Measurements from ENCODE around the gene DMD. TPM values are rescaled to one million over a fixed set of nuclear protein-coding genes. Genes with fewer than 3 reads are reported as not detected.
A peak's percentile ranks its signal among the peaks of the same experiment; 100 is the strongest.

Gene DMD
- total RNA-seq, 1 donor from 2014 or later = 23.9 TPM

GRCh38 chrX:31819455-31819854 lies 1391.9 kb downstream of the DMD start:
- H3K4me3 Mint-ChIP-seq (ENCODE audit: low read depth) = no peak overlapping the region
- DNase-seq (ENCODE audit: low spot score, unreplicated experiment) = no peak
- peaks cover 2% of the 10 kb centered on the region for H3K36me3 Mint-ChIP-seq (ENCODE audit: insufficient read depth)
- no peaks in the 10 kb centered on the region for H3K27me3 Mint-ChIP-seq
- peaks cover 6% of the 10 kb centered on the region for H3K4me1 Mint-ChIP-seq (ENCODE audit: low read depth)
- peaks cover 21% of the 10 kb centered on the region for H3K9me3 Mint-ChIP-seq (ENCODE audit: low read depth)
- TF ChIP-seq CTCF (IDR thresholded peaks at IDR 0.05; ENCODE audit: unreplicated experiment) = no peak
- H3K27ac Mint-ChIP-seq = no peak overlapping the region

- no peak overlapping the region for H3K27ac Mint-ChIP-seq
- H3K9me3 Mint-ChIP-seq (ENCODE audit: low read depth) = peaks cover 33% of the 10 kb centered on the region
- DNase-seq (ENCODE audit: low spot score, unreplicated experiment) = no peak
- TF ChIP-seq CTCF (IDR thresholded peaks at IDR 0.05; ENCODE audit: unreplicated experiment) = no peak
- peaks cover 2% of the 10 kb centered on the region for H3K36me3 Mint-ChIP-seq (ENCODE audit: insufficient read depth)
- no peaks in the 10 kb centered on the region for H3K27me3 Mint-ChIP-seq
- H3K4me3 Mint-ChIP-seq (ENCODE audit: low read depth) = no peak overlapping the region
- peaks cover 21% of the 10 kb centered on the region for H3K4me1 Mint-ChIP-seq (ENCODE audit: low read depth)
Observed at GRCh38 chrX:31811106-31811505, 1400.2 kb downstream of the DMD start.

- peaks cover 38% of the 10 kb centered on the region for H3K9me3 Mint-ChIP-seq (ENCODE audit: low read depth)
- peaks cover 21% of the 10 kb centered on the region for H3K4me1 Mint-ChIP-seq (ENCODE audit: low read depth)
- no peak overlapping the region for H3K4me3 Mint-ChIP-seq (ENCODE audit: low read depth)
- no peaks in the 10 kb centered on the region for H3K27me3 Mint-ChIP-seq
- peaks cover 10% of the 10 kb centered on the region for H3K36me3 Mint-ChIP-seq (ENCODE audit: insufficient read depth)
- no peak for DNase-seq (ENCODE audit: low spot score, unreplicated experiment)
- TF ChIP-seq CTCF (IDR thresholded peaks at IDR 0.05; ENCODE audit: unreplicated experiment) = no peak
- peak overlapping the region; percentile 67 for H3K27ac Mint-ChIP-seq
Observed at GRCh38 chrX:31808357-31808756, 1403.0 kb downstream of the DMD start.

GRCh38 chrX:31807165-31807564 lies 1404.2 kb downstream of the DMD start:
- peak overlapping the region; percentile 75 for H3K27ac Mint-ChIP-seq

GRCh38 chrX:31805781-31806180 lies 1405.6 kb downstream of the DMD start:
- Mint-ChIP-seq H3K27ac (no peak overlapping the region), H3K4me3 (ENCODE audit: low read depth) (no peak overlapping the region), H3K4me1 (ENCODE audit: low read depth) (peaks cover 21% of the 10 kb centered on the region), H3K9me3 (ENCODE audit: low read depth) (peaks cover 41% of the 10 kb centered on the region), H3K36me3 (ENCODE audit: insufficient read depth) (peaks cover 10% of the 10 kb centered on the region), H3K27me3 (no peaks in the 10 kb centered on the region)
- no peak for TF ChIP-seq CTCF (IDR thresholded peaks at IDR 0.05; ENCODE audit: unreplicated experiment)
- no peak for DNase-seq (ENCODE audit: low spot score, unreplicated experiment)

More at GRCh38 chrX:31807165-31807564, 1404.2 kb downstream of the DMD start:
- H3K27me3 Mint-ChIP-seq = no peaks in the 10 kb centered on the region
- peaks cover 34% of the 10 kb centered on the region for H3K9me3 Mint-ChIP-seq (ENCODE audit: low read depth)
- peaks cover 10% of the 10 kb centered on the region for H3K36me3 Mint-ChIP-seq (ENCODE audit: insufficient read depth)
- DNase-seq (ENCODE audit: low spot score, unreplicated experiment) = no peak
- no peak for TF ChIP-seq CTCF (IDR thresholded peaks at IDR 0.05; ENCODE audit: unreplicated experiment)
- no peak overlapping the region for H3K4me3 Mint-ChIP-seq (ENCODE audit: low read depth)
- H3K4me1 Mint-ChIP-seq (ENCODE audit: low read depth) = peaks cover 21% of the 10 kb centered on the region
